ENCODE results near the gene LBP.
"Not testable (repeated sequence)": the region's sequence is repeated elsewhere in the genome, so short reads cannot be mapped to it uniquely, and the experiment has no call there.

Gene LBP

DNA sequence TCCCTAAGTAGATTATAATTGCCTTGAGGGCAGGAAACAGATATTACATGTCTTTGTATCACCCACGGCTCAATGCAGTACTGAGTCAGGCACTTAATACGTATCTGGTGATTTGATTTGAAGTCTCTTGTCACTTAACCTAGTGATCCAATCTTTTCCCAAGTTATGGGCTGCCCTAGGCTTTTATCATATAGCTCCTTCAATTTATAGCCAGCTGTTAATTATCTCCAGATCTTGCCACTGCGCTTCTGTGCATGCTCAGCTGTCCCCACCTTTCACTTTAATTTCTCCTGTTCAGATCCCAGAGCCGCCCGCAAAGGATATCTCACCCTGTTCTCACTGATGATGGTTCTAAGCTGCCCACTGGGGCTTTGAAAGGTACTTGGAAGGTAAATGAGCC lies 47.0 kb downstream of the LBP start:
- DNase-seq (ENCODE audit: insufficient read length, low spot score) (no peak), FAIRE-seq (no peak)

DNA sequence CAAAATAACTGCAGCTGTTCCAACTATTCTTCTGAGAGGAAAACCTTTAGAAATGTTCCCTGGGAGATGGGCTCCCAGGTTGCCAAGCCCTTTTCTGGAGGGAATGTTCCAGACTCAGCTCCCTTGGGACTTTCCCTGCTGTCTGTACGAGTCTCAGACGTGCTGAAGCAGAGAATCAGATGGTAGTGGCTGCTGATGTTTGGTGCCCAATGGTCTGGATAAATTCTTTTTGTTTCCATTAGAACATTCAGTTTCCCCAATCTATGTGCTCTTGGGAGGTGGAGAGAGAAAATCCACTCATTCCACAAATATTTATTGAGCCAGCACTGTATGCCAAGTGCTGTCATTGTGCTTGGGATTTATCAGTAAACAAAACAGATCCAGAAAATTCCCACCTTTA lies 48.9 kb downstream of the LBP start:
- DNase-seq (ENCODE audit: insufficient read length, low spot score) (no peak), FAIRE-seq (no peak)

DNA sequence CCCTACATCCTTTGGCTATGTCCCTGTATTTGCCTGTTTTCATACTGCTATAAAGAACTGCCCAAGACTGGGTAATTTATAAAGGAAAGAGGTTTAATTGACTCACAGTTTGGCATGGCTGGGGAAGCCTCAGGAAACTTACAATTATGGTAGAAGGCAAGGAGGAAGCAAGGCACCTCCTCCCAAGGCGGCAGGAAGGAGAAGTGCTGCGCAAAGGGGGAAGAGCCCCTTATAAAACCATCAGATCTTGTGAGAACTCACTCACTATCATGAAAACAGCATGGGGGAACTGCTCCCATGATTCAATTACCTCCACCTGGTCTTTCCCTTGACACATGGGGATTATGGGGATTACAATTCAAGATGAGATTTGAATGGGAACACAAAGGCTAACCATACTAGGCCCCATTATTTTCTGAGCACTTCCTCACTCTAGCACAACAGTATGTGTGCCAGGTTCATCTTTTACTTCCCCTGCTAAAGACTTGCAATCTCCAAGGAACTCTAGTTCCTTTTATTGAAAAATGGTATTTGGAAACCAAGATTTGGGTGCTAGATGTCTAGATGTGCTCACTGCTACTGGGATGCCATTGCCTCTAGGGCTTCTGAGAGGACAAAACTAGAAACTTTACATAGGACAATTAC lies 49.6 kb downstream of the LBP start:
- DNase-seq (ENCODE audit: insufficient read length, low spot score); FAIRE-seq: not testable (repeated sequence)

- no peak for DNase-seq (ENCODE audit: insufficient read length, low spot score)
- no peak for FAIRE-seq
Observed at GRCh38 chr20:38402089-38402488, 55.8 kb downstream of the LBP start.

- DNase-seq (ENCODE audit: insufficient read length, low spot score) (no peak), FAIRE-seq (no peak)
Observed at GRCh38 chr20:38402816-38403215, 56.5 kb downstream of the LBP start.

DNA sequence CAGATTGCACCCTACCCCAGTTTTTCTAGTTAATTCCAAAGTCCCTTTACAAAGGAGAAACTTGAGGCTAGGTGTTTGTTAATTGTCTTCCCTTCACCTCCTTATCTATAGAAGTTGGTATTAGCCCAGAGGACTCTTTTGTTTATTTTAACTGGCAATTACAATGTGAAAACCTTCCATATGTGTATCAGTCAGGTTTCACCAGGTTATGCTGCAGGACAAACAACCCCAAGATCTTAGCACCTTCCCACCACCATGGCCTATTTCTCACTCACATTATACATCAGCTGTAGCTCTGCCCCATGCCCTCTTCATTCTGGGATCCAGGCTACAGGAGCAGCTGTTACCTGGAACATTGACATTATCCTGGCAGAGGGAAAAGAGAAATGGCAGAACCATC lies 57.7 kb downstream of the LBP start:
- no peak for DNase-seq (ENCODE audit: insufficient read length, low spot score)
- no peak for FAIRE-seq

- DNase-seq (ENCODE audit: insufficient read length, low spot score) (no peak), FAIRE-seq (no peak)
Observed at GRCh38 chr20:38405132-38405531, 58.9 kb downstream of the LBP start.

DNA sequence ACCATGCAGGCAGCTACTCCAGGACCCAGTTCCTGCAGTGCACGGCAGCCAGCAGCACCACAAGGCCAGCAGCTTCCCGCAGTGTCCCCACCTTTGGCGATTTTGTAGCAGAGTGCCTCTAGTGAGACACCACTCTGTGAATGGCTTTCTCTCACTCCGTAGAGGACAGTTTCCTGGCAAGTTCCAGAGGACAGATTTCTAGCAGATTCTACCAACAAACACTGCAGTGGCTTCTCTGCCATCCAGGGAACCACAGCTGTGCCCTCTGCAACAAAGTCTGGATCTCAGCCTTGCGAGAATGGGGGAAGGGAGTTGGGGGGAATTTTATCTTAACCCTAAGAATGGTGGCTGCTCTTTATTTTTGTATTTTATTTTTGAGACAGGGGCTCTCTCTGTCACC lies 60.2 kb downstream of the LBP start:
- FAIRE-seq, result no peak
- no peak for DNase-seq (ENCODE audit: insufficient read length, low spot score)

GRCh38 chr20:38407321-38407720 lies 61.0 kb downstream of the LBP start:
- no peak for FAIRE-seq
- no peak for DNase-seq (ENCODE audit: insufficient read length, low spot score)

- DNase-seq (ENCODE audit: insufficient read length, low spot score); FAIRE-seq: not testable (repeated sequence)
Observed at GRCh38 chr20:38407822-38408221, 61.5 kb downstream of the LBP start.

DNA sequence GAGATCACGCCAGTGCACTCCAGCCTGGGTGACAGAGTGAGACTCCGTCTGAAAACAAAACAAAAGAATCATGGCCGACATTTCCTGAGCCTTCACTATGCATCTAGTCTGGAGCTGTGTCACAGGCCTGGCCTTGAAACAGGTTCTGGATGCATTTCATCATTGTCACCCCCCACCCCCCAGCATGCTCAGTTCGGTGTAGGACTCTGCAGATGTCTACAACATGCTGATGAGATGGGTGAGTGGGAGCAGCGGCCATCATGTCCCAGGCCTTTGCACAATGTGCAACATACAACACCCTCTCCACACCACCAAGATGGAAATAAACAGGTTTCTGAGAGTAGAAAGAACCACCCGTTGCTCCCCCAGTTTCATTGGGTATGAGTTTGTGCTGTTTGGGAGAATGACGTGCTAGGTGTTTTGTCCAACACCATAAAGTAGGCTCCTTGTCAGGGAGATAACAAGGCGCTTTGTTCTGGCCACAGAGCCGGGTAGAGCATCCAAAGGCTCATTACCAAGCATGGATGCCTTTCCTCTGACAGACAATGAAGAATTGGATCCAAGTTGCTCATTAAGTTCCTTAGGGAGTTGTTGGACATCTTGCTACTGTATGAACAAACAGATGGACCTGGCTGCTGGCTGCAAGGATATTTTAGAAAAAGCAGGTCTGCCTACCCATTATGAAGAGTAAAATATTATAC lies 66.7 kb downstream of the LBP start:
- DNase-seq (ENCODE audit: insufficient read length, low spot score) (no peak), FAIRE-seq (no peak)

DNA sequence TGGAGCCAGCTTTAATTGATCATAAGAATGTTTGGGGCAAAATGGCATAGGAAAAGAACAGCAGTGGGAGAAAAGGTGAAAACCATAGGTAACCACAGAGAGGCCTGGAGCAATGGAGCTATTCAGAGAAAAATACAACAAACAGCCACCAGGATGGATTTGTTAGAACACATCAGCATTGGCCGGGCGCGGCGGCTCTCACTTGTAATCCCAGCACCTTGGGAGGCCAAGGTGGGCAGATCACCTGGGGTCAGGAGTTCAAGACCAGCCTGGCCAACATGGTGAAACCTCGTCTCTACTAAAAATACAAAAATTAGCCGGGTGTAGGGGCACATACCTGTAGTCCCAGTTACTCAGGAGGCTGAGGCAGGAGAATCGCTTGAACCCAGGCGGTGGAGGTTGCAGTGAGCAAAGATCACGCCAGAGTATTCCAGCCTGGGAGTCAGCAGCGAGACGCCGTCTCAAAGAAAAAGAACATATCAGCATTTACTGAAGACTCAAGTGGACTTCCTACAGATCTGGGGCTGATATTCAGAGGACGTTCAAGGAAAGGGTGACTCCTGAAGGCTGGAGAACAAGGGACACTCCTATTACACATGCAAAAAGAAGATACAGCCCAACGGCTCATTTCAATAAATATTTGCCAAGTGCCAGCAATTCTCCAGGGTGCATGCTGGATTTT lies 68.6 kb downstream of the LBP start:
- DNase-seq (ENCODE audit: insufficient read length, low spot score), result no peak
- FAIRE-seq, result no peak

DNA sequence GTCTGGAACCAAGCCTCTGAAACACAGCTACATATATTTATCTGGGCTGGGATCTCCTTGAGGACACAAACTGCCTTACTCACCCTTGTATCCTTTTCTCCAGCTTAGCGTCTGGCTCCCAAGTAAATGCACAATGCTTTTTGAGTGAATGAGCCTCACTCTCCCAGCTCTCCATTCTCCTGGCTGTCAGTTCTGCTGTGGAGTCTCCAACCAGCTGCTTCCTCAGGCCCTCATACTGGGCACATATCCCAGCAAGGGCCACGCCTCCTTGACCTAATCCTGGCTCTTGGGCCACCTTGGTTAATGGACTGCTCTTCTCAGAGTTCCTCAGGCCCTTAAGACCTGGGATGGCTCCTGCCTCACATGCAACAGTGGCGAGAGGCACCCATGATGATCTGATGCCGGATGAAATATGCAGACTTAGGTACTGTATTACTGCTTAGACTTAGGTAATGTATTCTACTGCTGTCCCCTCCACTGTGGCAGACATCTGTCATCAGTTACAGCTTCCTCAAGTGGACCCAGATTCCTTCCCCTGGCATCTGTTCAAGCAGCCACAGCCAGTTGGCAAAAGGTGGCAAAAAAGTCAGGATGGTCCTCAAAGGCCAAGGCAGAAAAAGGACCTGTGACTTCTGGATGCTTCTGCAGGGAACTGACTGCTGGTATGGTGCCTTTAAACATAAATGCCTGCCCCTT lies 72.4 kb downstream of the LBP start:
- no peak for DNase-seq (ENCODE audit: insufficient read length, low spot score)
- no peak for FAIRE-seq

DNA sequence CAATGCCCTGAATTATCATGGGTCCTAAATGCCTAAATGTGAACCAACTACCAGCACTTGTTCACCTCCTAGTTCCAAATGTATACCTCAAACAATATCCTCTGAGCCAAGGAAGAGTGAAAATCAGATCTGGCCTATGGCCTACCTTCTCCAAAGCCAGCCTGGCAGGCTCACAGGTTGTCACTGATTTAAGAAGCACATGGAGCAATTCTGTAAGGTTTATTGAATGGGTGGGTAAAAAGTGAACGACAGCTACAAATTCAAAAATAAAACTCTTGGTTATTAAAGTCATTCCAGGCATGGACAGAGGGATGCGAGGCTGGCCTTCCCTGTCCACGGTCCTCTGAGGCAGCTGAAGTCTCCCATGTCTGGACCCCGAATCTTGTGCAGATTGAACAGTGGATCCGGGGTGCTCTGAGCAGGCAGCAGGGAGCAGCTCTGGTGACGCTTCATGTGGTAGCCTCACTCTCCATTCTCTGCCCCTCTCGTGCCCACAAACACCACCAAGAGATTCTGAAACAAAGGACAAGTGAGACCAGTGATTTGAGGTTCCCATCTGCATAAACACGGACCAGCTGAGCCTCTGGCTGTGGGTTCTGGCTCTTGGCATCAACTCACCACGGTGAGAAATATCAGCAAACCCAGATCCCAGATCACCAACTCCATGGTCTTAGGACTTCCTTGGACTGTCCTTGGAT lies 74.3 kb downstream of the LBP start:
- DNase-seq (ENCODE audit: insufficient read length, low spot score) (no peak), FAIRE-seq (no peak)

DNA sequence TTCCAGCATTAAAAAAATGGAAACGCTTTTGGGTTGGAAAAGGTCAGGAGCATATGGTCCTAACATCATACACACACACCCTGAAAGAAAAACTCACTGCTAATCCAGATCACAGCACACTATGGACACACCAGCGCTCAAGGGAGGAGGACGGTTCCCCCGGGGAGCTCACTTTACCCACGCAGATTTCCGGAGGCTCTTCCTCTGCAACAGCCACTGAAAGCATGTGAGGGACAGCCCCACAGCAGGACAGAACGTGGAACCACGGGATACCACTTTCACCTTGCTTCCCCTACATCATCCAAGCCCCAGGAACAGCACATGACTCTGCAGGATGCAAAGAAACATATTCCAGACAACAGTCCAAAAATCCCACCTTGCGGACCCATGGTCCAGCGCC lies 75.6 kb downstream of the LBP start:
- no peak for FAIRE-seq
- no peak for DNase-seq (ENCODE audit: insufficient read length, low spot score)

DNA sequence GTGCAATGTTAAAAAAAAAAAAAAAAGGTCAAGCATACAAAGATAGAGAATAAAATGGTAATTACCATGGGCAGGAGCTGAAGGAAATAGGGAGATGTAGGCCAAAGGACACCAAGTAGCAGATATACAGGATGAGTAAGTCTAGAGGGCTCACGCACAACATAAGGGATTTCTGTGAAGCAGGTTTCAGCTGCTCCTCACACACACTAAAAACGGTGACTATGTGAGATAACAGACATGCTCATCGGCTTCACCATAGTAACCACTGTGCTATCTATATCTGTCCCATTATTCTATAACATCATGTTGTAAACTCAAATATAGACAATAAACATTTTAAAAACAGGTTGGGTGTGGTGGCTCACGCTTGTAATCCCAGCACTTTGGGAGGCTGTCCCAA lies 77.3 kb downstream of the LBP start:
- FAIRE-seq, result no peak
- no peak for DNase-seq (ENCODE audit: insufficient read length, low spot score)

GRCh38 chr20:38424401-38424800 lies 78.1 kb downstream of the LBP start:
- DNase-seq (ENCODE audit: insufficient read length, low spot score) (no peak), FAIRE-seq (no peak)

- FAIRE-seq, result no peak
- DNase-seq (ENCODE audit: insufficient read length, low spot score), result no peak
Observed at GRCh38 chr20:38426006-38426897, 80.0 kb downstream of the LBP start.
